MM.1S (cell line): ENCODE results near the gene TGFBI.

Source experiments
- DNase-seq: peaks from one replicate; pipeline ENCODE4 v3.0.0-alpha.2; 2015
- H2AFZ ChIP-seq: fragments of 300-600 bp; sonication (generic); 2 replicates; pipeline ENCODE4 v1.6.0; 2016; ENCODE audit warnings: antibody characterized with exemption, low read length
- H3F3A ChIP-seq: fragments of 300-600 bp; sonication (generic); 2 replicates; pipeline ENCODE4 v1.6.1; 2016; ENCODE audit warnings: mild to moderate bottlenecking, antibody characterized with exemption, low read length, moderate library complexity, mixed read lengths; ENCODE audit not compliant: insufficient read depth
- H3K27ac ChIP-seq: fragments of 300-600 bp; sonication (generic); 2 replicates; pipeline ENCODE4 v1.5.1; 2016; ENCODE audit warnings: mild to moderate bottlenecking, low read length
- H3K27me3 ChIP-seq: fragments of 300-600 bp; sonication (generic); replicated peaks from 2 replicates; pipeline ENCODE4 v1.6.0; 2016; ENCODE audit warnings: low read length; ENCODE audit not compliant: insufficient read depth
- H3K36me3 ChIP-seq: fragments of 300-600 bp; sonication (generic); replicated peaks from 2 replicates; pipeline ENCODE4 v1.6.1; 2016; ENCODE audit warnings: mild to moderate bottlenecking, low read length, mixed read lengths; ENCODE audit not compliant: insufficient read depth
- H3K4me1 ChIP-seq: fragments of 300-600 bp; sonication (generic); 2 replicates; pipeline ENCODE4 v1.6.1; 2016; ENCODE audit warnings: low read length, mixed read lengths
- H3K4me2 ChIP-seq: fragments of 300-600 bp; sonication (generic); 2 replicates; pipeline ENCODE4 v1.6.0; 2016; ENCODE audit warnings: low read depth, low read length
- H3K4me3 ChIP-seq: fragments of 300-600 bp; sonication (generic); 2 replicates; pipeline ENCODE4 v1.5.1; 2016; ENCODE audit warnings: low read length, mixed read lengths
- H3K79me2 ChIP-seq: fragments of 300-600 bp; sonication (generic); 2 replicates; pipeline ENCODE4 v1.6.1; 2016; ENCODE audit warnings: mixed run types, low read length, mixed read lengths
- H3K9ac ChIP-seq: fragments of 300-600 bp; sonication (generic); 2 replicates; pipeline ENCODE4 v1.6.1; 2016; ENCODE audit warnings: low read length, mixed read lengths
- H3K9me2 ChIP-seq: fragments of 300-600 bp; sonication (generic); replicated peaks from 2 replicates; pipeline ENCODE4 v1.6.1; 2016; ENCODE audit warnings: mild to moderate bottlenecking, low read length, mixed read lengths; ENCODE audit not compliant: insufficient read depth
- H3K9me3 ChIP-seq: fragments of 300-600 bp; sonication (generic); replicated peaks from 2 replicates; pipeline ENCODE4 v1.6.1; 2016; ENCODE audit warnings: mild to moderate bottlenecking, low read length, mixed read lengths; ENCODE audit not compliant: insufficient read depth
- H4K20me1 ChIP-seq: fragments of 300-600 bp; sonication (generic); 2 replicates; pipeline ENCODE4 v1.6.1; 2016; ENCODE audit warnings: mild to moderate bottlenecking, low read length, moderate library complexity, mixed read lengths; ENCODE audit not compliant: insufficient read depth
- CTCF ChIP-seq: fragments of 300-600 bp; sonication (generic); IDR thresholded peaks from 2 replicates; pipeline ENCODE4 v1.5.1; 2016; ENCODE audit warnings: antibody characterized with exemption, low read length, mixed read lengths
- EZH2 ChIP-seq: fragments of 300-600 bp; sonication (generic); optimal IDR thresholded peaks from 2 replicates; pipeline ENCODE3; 2017; ENCODE audit warnings: low read depth, mild to moderate bottlenecking, antibody characterized with exemption, low read length, mixed read lengths
- EZH2phosphoT487 ChIP-seq: fragments of 300-600 bp; sonication (generic); IDR thresholded peaks from 2 replicates; pipeline ENCODE4 v1.6.1; 2018; ENCODE audit warnings: antibody characterized with exemption, low read length

TGFBI gene

GRCh38 chr5:136106351-136107031 lies 77.7 kb downstream of the TGFBI start:
- no peaks in the 10 kb centered on the region for H3K9me2 ChIP-seq
- H3K36me3 ChIP-seq: no peaks in the 10 kb centered on the region
- DNase-seq: no peak
- H2AFZ ChIP-seq: no peak overlapping the region
- H3K79me2 ChIP-seq: no peaks in the 10 kb centered on the region
- H3K4me1 ChIP-seq: no peaks in the 10 kb centered on the region
- H3K4me3 ChIP-seq: no peak overlapping the region
- H3K9me3 ChIP-seq: no peaks in the 10 kb centered on the region
- no peaks in the 10 kb centered on the region for H3K27me3 ChIP-seq
- H3K9ac ChIP-seq: no peak overlapping the region
- no peaks in the 10 kb centered on the region for H4K20me1 ChIP-seq
- TF ChIP-seq EZH2phosphoT487 (no peak), EZH2 (no peak), CTCF (no peak)
- no peak overlapping the region for H3K4me2 ChIP-seq
- H3K27ac ChIP-seq: no peak overlapping the region
- H3F3A ChIP-seq: no peaks in the 10 kb centered on the region

- no peaks in the 10 kb centered on the region for H3K79me2 ChIP-seq
- no peaks in the 10 kb centered on the region for H3K4me1 ChIP-seq
- no peak overlapping the region for H2AFZ ChIP-seq
- no peaks in the 10 kb centered on the region for H3K9me2 ChIP-seq
- H4K20me1 ChIP-seq: no peaks in the 10 kb centered on the region
- H3K9me3 ChIP-seq: no peaks in the 10 kb centered on the region
- DNase-seq: no peak
- no peak overlapping the region for H3K4me3 ChIP-seq
- TF ChIP-seq CTCF (no peak), EZH2 (no peak), EZH2phosphoT487 (no peak)
- no peak overlapping the region for H3K27ac ChIP-seq
- no peak overlapping the region for H3K4me2 ChIP-seq
- no peaks in the 10 kb centered on the region for H3F3A ChIP-seq
- no peaks in the 10 kb centered on the region for H3K27me3 ChIP-seq
- no peaks in the 10 kb centered on the region for H3K36me3 ChIP-seq
- H3K9ac ChIP-seq: no peak overlapping the region
These were observed 79.4 kb downstream of the TGFBI start for GRCh38 chr5:136108180-136108611.

- no peaks in the 10 kb centered on the region for H4K20me1 ChIP-seq
- no peak overlapping the region for H2AFZ ChIP-seq
- H3K79me2 ChIP-seq: no peaks in the 10 kb centered on the region
- no peaks in the 10 kb centered on the region for H3K9me3 ChIP-seq
- H3K4me1 ChIP-seq: no peaks in the 10 kb centered on the region
- H3F3A ChIP-seq: no peaks in the 10 kb centered on the region
- TF ChIP-seq EZH2phosphoT487: no peak
- H3K36me3 ChIP-seq: no peaks in the 10 kb centered on the region
- H3K4me2 ChIP-seq: no peak overlapping the region
- no peaks in the 10 kb centered on the region for H3K27me3 ChIP-seq
- H3K9me2 ChIP-seq: no peaks in the 10 kb centered on the region
- H3K27ac ChIP-seq: no peak overlapping the region
- no peak overlapping the region for H3K9ac ChIP-seq
- no peak overlapping the region for H3K4me3 ChIP-seq
- no peak for DNase-seq
These were observed 80.0 kb downstream of the TGFBI start for GRCh38 chr5:136108766-136109165.

GRCh38 chr5:136109453-136110135 lies 80.8 kb downstream of the TGFBI start:
- H3K79me2 ChIP-seq: no peaks in the 10 kb centered on the region
- H3F3A ChIP-seq: no peaks in the 10 kb centered on the region
- no peak overlapping the region for H3K4me3 ChIP-seq
- TF ChIP-seq EZH2phosphoT487 (no peak), CTCF (no peak), EZH2 (no peak)
- H3K36me3 ChIP-seq: no peaks in the 10 kb centered on the region
- H3K4me1 ChIP-seq: no peaks in the 10 kb centered on the region
- H4K20me1 ChIP-seq: no peaks in the 10 kb centered on the region
- no peaks in the 10 kb centered on the region for H3K27me3 ChIP-seq
- DNase-seq: no peak
- H3K9me2 ChIP-seq: no peaks in the 10 kb centered on the region
- H3K9ac ChIP-seq: no peak overlapping the region
- H3K9me3 ChIP-seq: no peaks in the 10 kb centered on the region
- no peak overlapping the region for H3K27ac ChIP-seq
- H2AFZ ChIP-seq: no peak overlapping the region
- H3K4me2 ChIP-seq: no peak overlapping the region
